ENCODE measurements around the gene TCHP. TPM values are rescaled to one million over a fixed set of nuclear protein-coding genes. Genes with fewer than 3 reads are reported as not detected.

The TCHP gene
- total RNA-seq, 1 experiment from 2014 or later = 13.3 TPM

DNA sequence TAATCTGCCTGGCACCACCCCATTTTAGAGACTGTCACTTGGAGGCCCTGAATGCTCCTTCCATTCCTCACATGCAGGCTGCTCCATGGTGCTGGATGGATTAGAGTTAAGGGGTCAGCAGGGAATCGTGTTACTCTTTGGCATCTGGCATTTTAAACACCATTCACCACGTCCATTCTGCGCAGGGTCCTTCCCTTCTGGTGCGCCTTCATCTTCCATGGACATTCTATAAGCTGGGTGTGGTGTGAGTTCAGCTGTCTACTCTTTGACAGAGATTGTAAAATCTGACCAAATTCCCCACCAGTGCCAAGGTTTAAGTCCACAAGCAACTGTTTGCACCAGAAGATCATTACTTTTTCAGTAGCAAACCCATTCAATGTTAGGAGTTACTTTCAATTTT is 48.3 kb downstream of the TCHP start:
- Histone ChIP-seq H3K9me3 (ENCODE audit: control insufficient read depth, low read depth, low read length) (no peaks in the 10 kb centered on the region), H3K9ac (ENCODE audit: extremely low read depth, insufficient read length, low read length) (no peak overlapping the region), H3K4ac (ENCODE audit: low read depth, low read length) (no peak overlapping the region), H2BK5ac (ENCODE audit: insufficient read length, low read length) (no peak overlapping the region), H2AFZ (ENCODE audit: low read length) (no peak overlapping the region), H2BK12ac (ENCODE audit: insufficient read length, low read depth, low read length) (no peak overlapping the region), H2BK15ac (ENCODE audit: low read depth, low read length) (no peak overlapping the region), H3K23me2 (ENCODE audit: insufficient read length, low read depth, low read length, poor library complexity, severe bottlenecking) (peaks cover 3% of the 10 kb centered on the region), H3K4me1 (ENCODE audit: insufficient read depth, low read length) (peaks cover 9% of the 10 kb centered on the region; the same call in 1 of the 2 replicates), H4K8ac (replicated peaks; ENCODE audit: insufficient read length, low read depth, low read length) (no peak overlapping the region), H3K27ac (ENCODE audit: insufficient read length, low read depth, low read length) (no peak overlapping the region), H3K79me1 (ENCODE audit: insufficient read depth, low read depth, low read length, poor library complexity, severe bottlenecking) (no peaks in the 10 kb centered on the region), H3K14ac (ENCODE audit: insufficient read depth, low read length) (no peak overlapping the region), H3K4me2 (ENCODE audit: insufficient read depth, insufficient read length, low read length) (no peak overlapping the region), H4K5ac (ENCODE audit: insufficient read length, low read depth, low read length) (no peak overlapping the region), H2BK20ac (ENCODE audit: low read depth, low read length, poor library complexity, severe bottlenecking) (no peak overlapping the region), H3K18ac (ENCODE audit: insufficient read length, low read depth, low read length) (no peak overlapping the region), H3K27me3 (ENCODE audit: insufficient read depth, low read length) (no peaks in the 10 kb centered on the region), H3K79me2 (ENCODE audit: insufficient read depth, low read length) (no peaks in the 10 kb centered on the region), H3K23ac (ENCODE audit: insufficient read length, low read depth, low read length) (no peak overlapping the region), H4K91ac (ENCODE audit: insufficient read length, low read depth, low read length) (no peak overlapping the region), H2BK120ac (ENCODE audit: low read depth, low read length, poor library complexity, severe bottlenecking) (no peak overlapping the region), H3T11ph (ENCODE audit: low read length) (no peak overlapping the region), H2AK5ac (ENCODE audit: insufficient read length, low read length) (no peak overlapping the region), H3K56ac (ENCODE audit: insufficient read length, low read depth, low read length) (no peak overlapping the region), H4K20me1 (ENCODE audit: control insufficient read depth, insufficient read depth, insufficient read length) (peaks cover 4% of the 10 kb centered on the region)
- Mint-ChIP-seq H3K36me3 (ENCODE audit: insufficient read depth in 1 of 3, low read depth in 3 of 3) (peaks cover 9 to 46% (median 34%) of the 10 kb centered on the region in 3 experiments; a peak in 5 of 7 replicates), H3K4me3 (no peak overlapping the region), H3K27me3 (ENCODE audit: low read depth) (no peaks in the 10 kb centered on the region), H3K4me1 (peaks cover 37 to 40% of the 10 kb centered on the region in 2 experiments), H3K27ac (no peak overlapping the region), H3K9me3 (no peaks in the 10 kb centered on the region)
- TF ChIP-seq, protein P1, sequence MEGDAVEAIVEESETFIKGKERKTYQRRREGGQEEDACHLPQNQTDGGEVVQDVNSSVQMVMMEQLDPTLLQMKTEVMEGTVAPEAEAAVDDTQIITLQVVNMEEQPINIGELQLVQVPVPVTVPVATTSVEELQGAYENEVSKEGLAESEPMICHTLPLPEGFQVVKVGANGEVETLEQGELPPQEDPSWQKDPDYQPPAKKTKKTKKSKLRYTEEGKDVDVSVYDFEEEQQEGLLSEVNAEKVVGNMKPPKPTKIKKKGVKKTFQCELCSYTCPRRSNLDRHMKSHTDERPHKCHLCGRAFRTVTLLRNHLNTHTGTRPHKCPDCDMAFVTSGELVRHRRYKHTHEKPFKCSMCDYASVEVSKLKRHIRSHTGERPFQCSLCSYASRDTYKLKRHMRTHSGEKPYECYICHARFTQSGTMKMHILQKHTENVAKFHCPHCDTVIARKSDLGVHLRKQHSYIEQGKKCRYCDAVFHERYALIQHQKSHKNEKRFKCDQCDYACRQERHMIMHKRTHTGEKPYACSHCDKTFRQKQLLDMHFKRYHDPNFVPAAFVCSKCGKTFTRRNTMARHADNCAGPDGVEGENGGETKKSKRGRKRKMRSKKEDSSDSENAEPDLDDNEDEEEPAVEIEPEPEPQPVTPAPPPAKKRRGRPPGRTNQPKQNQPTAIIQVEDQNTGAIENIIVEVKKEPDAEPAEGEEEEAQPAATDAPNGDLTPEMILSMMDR (conservative IDR thresholded peaks at IDR 0.05) = no peak
- DNase-seq = no peak
- no CpG with 5 or more reads among the region's 4 CpGs for WGBS (ENCODE audit: extremely low coverage, insufficient read length, low lambda C conversion rate)

All from H9 (cell line).